Measurements from ENCODE around the gene GPR132.

DNA sequence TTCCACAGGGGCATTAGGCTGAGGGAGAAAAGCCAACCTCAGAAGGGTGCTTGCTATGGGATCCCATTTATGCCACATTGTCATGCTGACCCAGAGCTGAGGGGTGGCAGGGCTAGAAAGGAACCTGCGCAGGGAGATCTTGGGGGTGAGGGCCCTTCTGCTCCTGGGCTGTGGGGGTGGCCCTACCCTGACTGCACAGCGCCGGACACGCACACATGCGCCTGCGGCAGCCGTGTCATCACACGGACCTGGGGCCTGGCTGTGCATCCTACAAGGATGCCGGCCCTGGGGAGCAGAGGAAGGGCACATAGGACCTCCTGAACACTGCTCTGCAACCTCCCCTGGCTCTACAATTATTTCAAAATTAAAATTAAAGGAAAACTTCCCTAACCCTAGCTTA, 51.2 kb downstream of the GPR132 start:
- TF ChIP-seq, protein P1, sequence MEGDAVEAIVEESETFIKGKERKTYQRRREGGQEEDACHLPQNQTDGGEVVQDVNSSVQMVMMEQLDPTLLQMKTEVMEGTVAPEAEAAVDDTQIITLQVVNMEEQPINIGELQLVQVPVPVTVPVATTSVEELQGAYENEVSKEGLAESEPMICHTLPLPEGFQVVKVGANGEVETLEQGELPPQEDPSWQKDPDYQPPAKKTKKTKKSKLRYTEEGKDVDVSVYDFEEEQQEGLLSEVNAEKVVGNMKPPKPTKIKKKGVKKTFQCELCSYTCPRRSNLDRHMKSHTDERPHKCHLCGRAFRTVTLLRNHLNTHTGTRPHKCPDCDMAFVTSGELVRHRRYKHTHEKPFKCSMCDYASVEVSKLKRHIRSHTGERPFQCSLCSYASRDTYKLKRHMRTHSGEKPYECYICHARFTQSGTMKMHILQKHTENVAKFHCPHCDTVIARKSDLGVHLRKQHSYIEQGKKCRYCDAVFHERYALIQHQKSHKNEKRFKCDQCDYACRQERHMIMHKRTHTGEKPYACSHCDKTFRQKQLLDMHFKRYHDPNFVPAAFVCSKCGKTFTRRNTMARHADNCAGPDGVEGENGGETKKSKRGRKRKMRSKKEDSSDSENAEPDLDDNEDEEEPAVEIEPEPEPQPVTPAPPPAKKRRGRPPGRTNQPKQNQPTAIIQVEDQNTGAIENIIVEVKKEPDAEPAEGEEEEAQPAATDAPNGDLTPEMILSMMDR (IDR thresholded peaks at IDR 0.05): no peak
- no peak for TF ChIP-seq POLR2AphosphoS5 (IDR thresholded peaks at IDR 0.05; ENCODE audit: insufficient read depth in 1 of 2, low read depth in 1 of 2)

Measured in vagina (tissue), 2 donors.